GM21447 (cell line): ENCODE results near the gene KLB.
"Not testable (repeated sequence)": the region's sequence is repeated elsewhere in the genome, so short reads cannot be mapped to it uniquely, and the experiment has no call there.

ENCODE experiments used
- ATAC-seq: cut with Tn5 transposase; IDR thresholded peaks from one replicate; pipeline ENCODE4 v1.9.1; 2021; ENCODE audit not compliant: unreplicated experiment

The KLB gene

DNA sequence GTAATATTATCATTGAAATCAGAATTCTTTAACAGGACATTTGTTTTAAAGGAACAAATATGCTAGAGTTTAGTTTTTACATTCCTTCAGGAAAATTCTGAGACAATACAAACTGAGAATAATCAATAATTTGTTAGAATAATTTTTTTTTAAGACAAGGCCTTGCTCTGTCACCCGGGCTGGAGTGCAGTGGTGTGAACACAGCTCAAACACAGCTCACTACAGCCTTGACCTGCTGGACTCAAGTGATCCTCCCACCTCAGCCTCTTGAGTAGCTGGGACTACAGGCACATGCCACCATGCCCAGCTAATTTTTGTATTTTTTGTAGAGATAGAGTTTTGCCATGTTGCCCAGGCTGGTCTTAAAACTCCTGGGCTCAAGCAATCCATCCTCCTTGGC is 18.6 kb downstream of the KLB start:
- not testable (repeated sequence) for ATAC-seq

DNA sequence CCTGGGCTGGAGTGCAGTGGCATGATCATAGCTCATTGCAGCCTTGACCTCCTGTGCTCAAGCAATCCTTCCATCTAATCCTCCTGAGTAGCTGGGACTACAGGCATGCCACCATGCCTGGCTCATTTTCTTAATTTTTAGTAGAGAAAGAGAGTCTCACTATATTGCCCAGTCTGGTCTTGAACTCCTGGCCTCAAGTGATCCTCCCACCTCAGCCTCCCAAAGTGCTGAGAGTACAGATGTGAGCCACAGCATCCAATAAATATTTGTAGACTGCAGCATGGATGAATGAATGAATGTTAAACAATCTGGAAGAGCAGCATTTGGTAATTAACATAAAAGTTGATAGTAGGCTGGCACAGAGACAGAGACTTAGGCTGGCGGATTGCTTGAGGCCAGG is 20.0 kb downstream of the KLB start:
- ATAC-seq = no peak

- no peak for ATAC-seq
These were observed 20.9 kb downstream of the KLB start for GRCh38 chr4:39427520-39428114.

GRCh38 chr4:39429476-39430334 is 23.0 kb downstream of the KLB start:
- no peak for ATAC-seq

GRCh38 chr4:39433878-39434492 is 27.3 kb downstream of the KLB start:
- no peak for ATAC-seq

- no peak for ATAC-seq
These were observed 29.2 kb downstream of the KLB start for GRCh38 chr4:39435659-39436563.

DNA sequence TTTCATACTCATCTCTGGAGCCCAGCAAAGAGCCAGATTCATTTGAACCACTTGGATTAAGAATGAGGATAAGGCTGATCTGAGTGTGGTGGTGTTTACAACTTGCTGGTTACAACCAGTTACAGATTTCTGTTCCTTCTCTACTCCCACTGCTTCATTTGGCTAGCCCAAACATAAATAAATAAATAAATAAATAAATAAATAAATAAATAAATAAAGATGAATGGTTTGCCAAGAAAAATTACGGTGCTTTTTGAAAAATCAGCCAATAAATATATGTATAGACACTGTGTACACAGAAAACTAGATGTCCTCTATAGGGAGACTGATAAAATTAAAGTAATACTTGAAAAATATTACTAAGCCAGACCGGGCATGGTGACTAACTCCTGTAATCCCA is 34.9 kb downstream of the KLB start:
- ATAC-seq = no peak

DNA sequence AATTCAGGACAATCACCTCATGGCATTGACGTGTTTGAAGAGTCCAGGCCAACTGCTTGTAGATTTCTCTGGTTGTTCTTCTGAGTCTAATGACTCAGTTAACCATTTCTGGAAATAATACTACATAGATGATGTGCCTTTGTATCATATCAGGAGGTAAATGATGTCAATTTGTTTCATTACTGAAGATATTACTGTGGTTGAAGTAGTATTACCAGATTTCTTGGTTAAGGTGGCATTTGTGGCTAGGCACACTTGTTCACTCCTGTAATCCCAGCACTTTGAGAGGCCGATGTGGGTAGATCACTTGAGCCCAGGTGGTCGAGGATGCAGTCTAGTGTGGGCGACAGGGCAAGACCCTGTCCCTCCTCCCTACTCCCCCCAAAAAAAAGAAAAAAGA is 36.3 kb downstream of the KLB start:
- no peak for ATAC-seq

GRCh38 chr4:39446483-39446841 is 39.7 kb downstream of the KLB start:
- no peak for ATAC-seq

DNA sequence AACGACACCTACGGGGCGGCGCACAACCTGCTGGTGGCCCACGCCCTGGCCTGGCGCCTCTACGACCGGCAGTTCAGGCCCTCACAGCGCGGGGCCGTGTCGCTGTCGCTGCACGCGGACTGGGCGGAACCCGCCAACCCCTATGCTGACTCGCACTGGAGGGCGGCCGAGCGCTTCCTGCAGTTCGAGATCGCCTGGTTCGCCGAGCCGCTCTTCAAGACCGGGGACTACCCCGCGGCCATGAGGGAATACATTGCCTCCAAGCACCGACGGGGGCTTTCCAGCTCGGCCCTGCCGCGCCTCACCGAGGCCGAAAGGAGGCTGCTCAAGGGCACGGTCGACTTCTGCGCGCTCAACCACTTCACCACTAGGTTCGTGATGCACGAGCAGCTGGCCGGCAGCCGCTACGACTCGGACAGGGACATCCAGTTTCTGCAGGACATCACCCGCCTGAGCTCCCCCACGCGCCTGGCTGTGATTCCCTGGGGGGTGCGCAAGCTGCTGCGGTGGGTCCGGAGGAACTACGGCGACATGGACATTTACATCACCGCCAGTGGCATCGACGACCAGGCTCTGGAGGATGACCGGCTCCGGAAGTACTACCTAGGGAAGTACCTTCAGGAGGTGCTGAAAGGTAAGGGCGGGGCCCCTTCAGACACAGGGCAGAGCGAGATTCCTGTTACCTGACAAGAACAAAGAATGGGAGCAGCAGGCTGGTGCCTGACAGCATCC is 40.3 kb downstream of the KLB start:
- peak; percentile 87 for ATAC-seq

GRCh38 chr4:39450618-39451017 is 43.9 kb downstream of the KLB start:
- ATAC-seq = no peak

GRCh38 chr4:39451423-39452023 is 44.8 kb downstream of the KLB start:
- ATAC-seq = no peak

DNA sequence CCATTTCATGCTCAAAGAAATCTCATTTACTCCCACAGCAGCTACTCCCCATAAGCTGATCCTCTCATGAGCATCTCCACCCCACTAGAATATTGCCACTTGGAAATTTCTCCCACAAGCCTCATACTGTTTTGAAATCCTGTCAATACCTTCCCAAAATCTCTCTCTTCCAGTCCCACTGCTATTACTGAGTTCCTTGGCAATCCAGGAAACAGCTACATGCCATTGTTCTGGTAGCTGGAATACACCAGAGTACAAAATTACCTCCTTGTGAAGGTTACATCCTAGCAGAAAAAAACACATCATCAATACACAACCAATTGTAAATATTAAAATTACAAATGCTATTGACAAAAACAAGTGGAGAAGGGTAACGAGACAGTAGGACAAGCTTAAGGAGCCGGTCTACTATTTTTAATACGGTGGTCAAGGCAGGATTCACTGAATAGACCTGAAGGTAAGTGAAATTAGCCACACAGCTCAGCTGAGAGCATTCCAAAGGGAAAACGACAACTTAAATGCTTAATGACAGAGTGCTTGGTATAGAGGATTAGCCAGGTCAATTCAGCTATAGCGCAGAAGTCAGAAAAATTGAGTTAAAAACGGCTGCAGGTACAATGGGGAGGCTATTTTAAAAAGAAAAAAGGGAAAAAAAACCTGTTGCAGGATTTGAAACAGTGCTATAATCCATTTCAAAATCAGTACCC is 45.6 kb downstream of the KLB start:
- no peak for ATAC-seq

DNA sequence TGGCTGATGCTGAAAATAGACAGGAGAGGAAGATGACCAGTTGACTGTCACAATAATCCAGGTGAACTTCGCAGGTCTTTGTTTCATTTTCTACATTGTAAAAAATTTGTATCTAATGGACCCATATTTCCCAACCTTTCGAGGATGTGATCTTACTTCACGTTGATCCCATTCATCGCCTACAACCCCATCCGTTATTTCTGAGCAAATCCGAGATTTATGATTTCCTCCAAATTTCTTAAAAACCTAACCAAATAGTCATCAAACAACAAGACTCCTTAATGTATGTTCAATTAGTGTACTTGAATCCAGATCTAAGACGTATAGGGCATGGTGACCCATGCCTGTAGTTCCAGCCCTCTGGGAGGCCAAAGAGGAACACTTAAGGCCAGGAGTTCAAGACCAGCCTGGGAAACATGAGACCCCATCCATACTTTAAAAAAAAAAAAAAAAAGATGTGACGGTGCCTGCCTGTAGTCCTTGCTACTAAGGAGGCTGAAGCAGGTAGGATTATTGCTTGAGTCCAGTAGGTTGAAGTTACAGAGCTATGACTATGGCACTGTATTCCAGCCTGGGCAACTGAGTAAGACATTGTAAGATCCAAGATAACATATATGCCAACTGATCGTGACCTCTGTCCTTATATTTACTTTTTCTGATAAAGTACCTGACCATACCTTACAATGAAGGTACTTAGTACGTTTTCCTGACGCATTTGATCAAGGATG is 46.3 kb downstream of the KLB start:
- ATAC-seq = no peak

DNA sequence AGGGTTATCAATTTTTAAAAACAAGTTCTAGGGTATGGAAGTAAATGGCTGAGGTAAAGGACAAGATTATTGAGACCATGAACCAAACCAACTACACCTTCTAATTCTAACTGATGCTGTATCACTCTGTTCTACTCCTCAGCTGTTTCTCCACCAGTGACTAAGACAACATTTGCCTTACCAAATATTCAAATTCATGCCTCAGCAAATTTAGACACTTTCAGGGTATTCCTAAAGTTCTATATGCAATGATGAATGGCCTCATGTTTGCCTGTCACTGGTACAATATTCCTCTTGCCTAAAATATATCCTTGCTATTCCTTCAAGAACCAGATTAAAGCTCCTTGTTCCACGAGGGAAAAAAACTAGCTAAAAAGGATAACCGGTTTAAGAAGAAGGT is 47.0 kb downstream of the KLB start:
- no peak for ATAC-seq

- no peak for ATAC-seq
These were observed 48.8 kb downstream of the KLB start for GRCh38 chr4:39455486-39455885.

GRCh38 chr4:39456946-39457763 is 50.4 kb downstream of the KLB start:
- no peak for ATAC-seq

DNA sequence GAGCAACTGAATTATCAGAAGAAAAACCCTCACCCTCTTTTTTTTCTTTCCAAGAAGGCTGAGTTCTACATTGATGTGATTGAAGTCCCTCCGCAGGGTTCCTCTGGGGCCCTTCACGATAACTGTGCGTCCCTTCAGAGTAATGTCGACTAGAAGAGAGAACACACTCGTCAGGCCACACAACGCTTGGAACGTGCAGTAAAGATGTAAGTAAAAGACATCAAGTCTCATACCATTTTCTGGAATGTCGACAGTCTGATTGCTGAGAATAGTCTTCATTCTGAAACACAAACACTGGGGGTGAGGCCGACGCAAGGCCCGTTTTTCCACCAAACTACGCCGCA is 51.4 kb downstream of the KLB start:
- not testable (repeated sequence) for ATAC-seq
